Measurements from ENCODE around the gene PTOV1. TPM values are rescaled to one million over a fixed set of nuclear protein-coding genes. Genes with fewer than 3 reads are reported as not detected.

PTOV1 gene
- total and polyA plus RNA-seq, 12 donors = 78.7 to 620 (median 275) TPM

- TF ChIP-seq CTCF (IDR thresholded peaks at IDR 0.05) (no peak), POLR2A (IDR thresholded peaks at IDR 0.05) (no peak)
- no peak for DNase-seq
- Histone ChIP-seq H3K36me3 (replicated peaks in 1 of 2) (peaks cover 0 to 21% of the 10 kb centered on the region in 2 donors), H3K27ac (peak overlapping the region in 4 of 5 donors; percentile 96 to 99 (median 99)), H3K4me3 (peak overlapping the region in 1 of 4 donors; percentile 84), H3K27me3 (no peaks in the 10 kb centered on the region), H3K9me3 (replicated peaks in 1 of 3) (no peaks in the 10 kb centered on the region), H3K4me1 (replicated peaks in 1 of 2) (peaks cover 23 to 39% of the 10 kb centered on the region in 2 donors)
- 71 to 90% (median 81%) methylated on average over 3 to 4 of the region's 4 CpGs for WGBS, 4 donors
- intact Hi-C loops (cut with DNase I) = no loop called here
These were observed 24.2 kb downstream of the PTOV1 start for GRCh38 chr19:49875177-49875576.

DNA sequence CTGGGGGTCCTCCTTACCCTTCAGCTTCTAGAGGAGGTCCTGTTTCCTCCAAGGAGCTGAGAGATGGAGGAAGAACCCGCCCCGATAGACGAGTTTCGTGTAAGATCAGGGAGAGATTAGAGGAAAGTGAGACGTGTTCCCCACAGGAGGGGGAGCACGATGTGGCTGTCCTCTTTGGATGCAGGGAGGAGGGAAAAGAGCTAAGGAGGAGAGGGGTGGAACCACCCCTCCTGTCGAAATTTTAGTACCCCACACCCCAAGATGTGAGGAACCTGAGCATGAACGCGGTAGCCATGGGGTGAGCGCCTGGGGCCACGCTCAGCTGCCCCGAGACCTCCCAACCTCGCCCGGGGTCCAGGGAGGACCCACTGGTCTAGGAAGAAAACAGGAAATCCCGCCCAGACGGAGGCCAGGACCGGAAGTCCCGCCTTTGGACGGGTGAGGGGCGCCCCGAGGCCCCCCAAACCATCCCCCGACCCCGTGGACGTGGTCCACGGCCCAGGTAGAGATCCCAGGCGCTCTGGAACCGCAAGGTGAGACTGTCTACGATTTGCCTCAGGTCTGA is 25.0 kb downstream of the PTOV1 start:
- 1 to 3% (median 1%) methylated on average over 21 to 28 of the region's 28 CpGs for WGBS, 4 donors
- peak overlapping the region; percentile 84 to 95 (median 90) for H3K4me3 ChIP-seq
- intact Hi-C loops (cut with DNase I) = no loop called here
- DNase-seq = peak; percentile 57 to 81 (median 67)
- TF ChIP-seq CTCF (IDR thresholded peaks at IDR 0.05) (no peak), POLR2A (IDR thresholded peaks at IDR 0.05) (no peak)
- H3K27me3 ChIP-seq = no peaks in the 10 kb centered on the region
- no peaks in the 10 kb centered on the region for H3K9me3 ChIP-seq (replicated peaks in 1 of 3)
- H3K36me3 ChIP-seq (replicated peaks in 1 of 2) = peaks cover 0 to 29% of the 10 kb centered on the region in 2 donors
- peak overlapping the region; percentile 84 to 99 (median 99) for H3K27ac ChIP-seq
- H3K4me1 ChIP-seq (replicated peaks in 1 of 2) = peaks cover 16 to 31% of the 10 kb centered on the region in 2 donors

GRCh38 chr19:49876422-49877019 is 25.6 kb downstream of the PTOV1 start:
- peaks cover 0 to 29% of the 10 kb centered on the region in 2 donors for H3K36me3 ChIP-seq (replicated peaks in 1 of 2)
- 0% methylated on average over 11 to 46 of the region's 46 CpGs for WGBS, 4 donors
- H3K9me3 ChIP-seq (replicated peaks in 1 of 3) = no peaks in the 10 kb centered on the region
- TF ChIP-seq CTCF (IDR thresholded peaks at IDR 0.05) (no peak), POLR2A (IDR thresholded peaks at IDR 0.05) (peak in 1 of 2 donors; percentile 42)
- H3K4me3 ChIP-seq = peak overlapping the region; percentile 84 to 95 (median 90)
- peak overlapping the region; percentile 84 to 99 (median 99) for H3K27ac ChIP-seq
- peaks cover 16 to 26% of the 10 kb centered on the region in 2 donors for H3K4me1 ChIP-seq (replicated peaks in 1 of 2)
- no peaks in the 10 kb centered on the region for H3K27me3 ChIP-seq
- intact Hi-C loops (cut with DNase I) = no loop called here
- DNase-seq = peak; percentile 97 to 99 (median 99)

GRCh38 chr19:49877020-49877878 is 26.3 kb downstream of the PTOV1 start, which contains the start of the genes AKT1S1 and TBC1D17:
AKT1S1 (minus strand) TSS chr19:49877355; CDS start chr19:49873295, 4,060 bp downstream.
TBC1D17 (plus strand) TSS chr19:49877702; CDS start chr19:49877724, 22 bp downstream.
- WGBS, 4 donors = 0% methylated on average over 24 to 61 of the region's 61 CpGs
- intact Hi-C loops (cut with DNase I) = no loop called here
- Histone ChIP-seq H3K36me3 (replicated peaks in 1 of 2) (peaks cover 0 to 35% of the 10 kb centered on the region in 2 donors), H3K4me3 (peak within 1 kb of the TSS; percentile 84 to 95 (median 90)), H3K4me1 (replicated peaks in 1 of 2) (peaks cover 16 to 26% of the 10 kb centered on the region in 2 donors), H3K27ac (peak within 1 kb of the TSS; percentile 92 to 99 (median 99)), H3K9me3 (replicated peaks in 1 of 3) (no peaks in the 10 kb centered on the region), H3K27me3 (no peaks in the 10 kb centered on the region)
- TF ChIP-seq POLR2A (IDR thresholded peaks at IDR 0.05) (peak; percentile 88 to 91), CTCF (IDR thresholded peaks at IDR 0.05) (no peak)
- DNase-seq = peak; percentile 98 to 100 (median 100)
